HG02943 (cell line): ENCODE results near the gene RPS14.
A peak's percentile ranks its signal among the peaks of the same experiment; 100 is the strongest.
"Not testable (repeated sequence)": the region's sequence is repeated elsewhere in the genome, so short reads cannot be mapped to it uniquely, and the experiment has no call there.

ENCODE experiments used
- ATAC-seq: cut with Tn5 transposase; IDR thresholded peaks from one replicate; pipeline ENCODE4 v1.9.1; 2021; ENCODE audit warnings: mild to moderate bottlenecking, low read depth, moderate library complexity; ENCODE audit not compliant: unreplicated experiment

The RPS14 gene

DNA sequence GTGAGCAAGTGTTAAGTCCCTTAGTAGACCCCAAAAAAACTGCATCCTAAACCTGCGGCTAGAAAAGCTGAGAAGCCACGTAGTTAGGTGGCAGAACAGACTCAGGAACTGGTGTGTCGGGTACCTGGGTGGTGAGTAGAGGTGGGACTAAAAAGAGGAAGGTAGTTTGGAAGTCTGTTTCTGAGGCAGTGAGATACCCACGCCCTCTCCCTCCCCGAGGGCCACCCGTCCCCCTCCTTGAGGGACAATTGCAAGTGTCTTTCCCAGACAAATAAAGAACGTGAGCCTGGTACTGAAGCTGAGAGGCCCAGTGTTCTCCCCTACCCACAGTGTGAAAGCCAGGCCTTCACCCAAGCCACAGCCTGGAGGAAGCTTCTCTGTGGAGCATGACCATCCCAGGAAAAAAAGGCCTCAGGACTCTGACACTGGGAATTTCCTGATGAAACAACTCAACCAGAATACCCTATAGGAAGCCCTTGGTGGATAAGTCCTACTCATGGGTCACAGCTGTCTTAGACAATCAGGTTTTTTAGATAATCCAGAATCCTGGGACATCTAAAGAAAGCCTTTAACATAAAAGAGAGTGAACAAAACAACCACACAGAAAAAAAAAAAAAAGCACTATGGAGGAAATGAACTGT is 29.8 kb downstream of the RPS14 start:
- no peak for ATAC-seq

DNA sequence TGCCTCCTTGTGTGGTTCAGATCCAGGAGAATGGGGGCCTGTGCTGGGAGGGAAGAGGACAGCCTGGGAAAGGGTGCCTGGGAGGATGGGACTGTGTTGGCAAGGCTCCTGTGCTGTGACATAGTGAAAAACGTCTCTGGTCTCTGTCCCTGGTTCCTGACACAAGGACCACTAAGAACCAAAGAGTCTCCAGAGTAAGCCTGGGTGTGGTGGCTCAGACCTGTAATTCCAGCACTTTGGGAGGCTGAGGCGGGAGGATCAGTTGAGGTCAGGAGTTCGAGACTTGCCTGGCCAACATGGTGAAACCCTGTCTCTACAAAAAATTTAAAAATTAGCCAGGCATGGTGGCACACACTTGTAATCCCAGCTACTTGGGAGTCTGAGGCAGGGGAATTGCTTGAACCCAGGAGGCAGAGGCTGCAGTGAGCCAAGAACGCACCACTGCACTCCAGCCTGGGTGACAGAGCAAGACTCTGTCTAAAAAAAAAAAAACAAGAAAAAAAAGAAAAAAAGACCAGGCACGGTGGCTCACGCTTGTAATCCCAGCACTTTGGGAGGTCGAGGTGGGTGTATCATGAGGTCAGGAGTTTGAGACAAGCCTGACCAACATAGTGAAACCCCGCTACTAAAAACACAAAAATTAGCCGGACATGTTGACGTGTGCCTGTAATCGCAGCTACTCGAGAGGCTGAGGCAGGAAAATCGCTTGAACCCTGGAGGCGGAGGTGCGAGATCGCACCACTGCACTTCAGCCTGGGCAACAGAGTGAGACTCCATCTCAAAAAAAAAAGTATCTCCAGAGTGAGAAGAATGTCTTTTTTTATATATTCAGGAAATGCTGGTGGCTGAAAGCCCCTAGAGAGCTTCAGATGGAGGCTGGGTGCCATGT is 35.4 kb downstream of the RPS14 start:
- ATAC-seq, result not testable (repeated sequence)

DNA sequence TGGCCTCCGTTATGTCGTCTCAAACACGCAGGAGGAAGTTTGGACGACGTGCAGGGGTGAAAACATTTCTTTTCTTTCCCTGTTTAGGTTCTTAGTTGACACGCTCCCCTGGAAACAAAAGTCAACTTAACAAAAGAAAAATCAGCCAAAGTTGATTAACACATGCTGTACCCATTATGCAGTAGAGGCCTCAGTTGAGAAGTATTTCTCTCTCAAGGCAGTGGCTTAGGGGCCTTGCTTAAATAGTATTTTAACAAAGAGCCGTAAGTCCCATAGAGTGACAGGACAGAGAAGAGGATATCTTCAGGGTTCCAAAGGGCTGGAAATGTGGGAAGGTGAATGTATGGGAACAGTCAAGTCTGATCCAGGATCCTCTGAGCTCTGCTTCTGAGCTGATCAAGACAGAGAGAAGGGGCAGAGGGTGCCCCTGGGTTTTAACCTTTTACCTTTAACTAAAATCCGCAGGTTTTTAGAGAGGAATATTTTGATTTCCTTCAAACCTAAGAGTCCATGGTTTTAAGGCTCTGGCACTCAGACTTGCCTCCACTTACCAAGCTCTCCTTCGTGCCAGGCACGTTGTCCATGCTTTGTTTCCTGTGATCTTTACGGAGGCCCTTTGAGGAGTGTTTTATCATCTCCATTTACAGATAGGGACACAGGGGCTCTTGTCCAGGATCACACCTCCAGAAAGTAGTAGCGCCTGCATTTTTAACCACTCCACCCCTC is 36.2 kb downstream of the RPS14 start:
- peak; percentile 3 for ATAC-seq

DNA sequence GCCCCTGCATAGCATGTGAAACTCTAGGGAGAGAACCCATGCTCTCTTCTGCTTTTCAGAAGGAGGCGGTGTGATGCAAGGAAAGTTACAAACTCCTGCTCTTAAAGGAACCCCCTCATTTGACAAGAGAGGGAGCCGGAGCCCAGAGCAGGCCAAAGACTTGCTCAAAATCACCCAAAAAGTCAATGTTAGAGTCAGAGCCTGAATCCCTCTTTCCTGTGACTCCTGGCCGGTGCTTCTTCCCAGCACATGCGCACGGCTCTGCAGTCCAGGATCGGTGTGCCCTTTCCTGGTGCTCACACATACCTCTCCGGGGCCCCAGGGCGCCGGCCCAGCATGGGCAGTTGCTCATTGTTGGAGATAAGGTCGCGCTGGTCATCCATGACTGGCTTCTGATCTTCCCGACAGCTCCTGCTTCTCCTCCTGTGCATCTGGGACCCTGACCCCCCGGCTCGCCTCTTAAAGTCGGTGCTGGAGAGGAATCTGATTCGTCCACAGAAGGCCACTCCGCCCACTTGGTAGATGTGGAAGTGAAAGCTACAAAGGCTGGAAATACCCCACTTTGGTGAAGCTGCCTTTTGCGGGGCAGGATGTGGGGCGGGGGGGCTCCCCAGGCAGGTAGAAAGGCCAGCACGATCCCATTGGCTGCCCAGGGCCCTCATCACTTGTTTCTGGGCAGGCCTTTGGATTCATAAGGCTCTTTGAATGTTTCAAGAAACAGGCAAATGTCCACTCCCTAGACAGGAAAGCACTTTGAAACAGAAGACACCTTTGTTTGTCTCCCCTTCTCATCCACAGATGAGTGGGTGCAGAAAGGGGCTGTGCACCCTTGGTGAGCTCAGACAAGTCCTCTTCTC is 37.0 kb downstream of the RPS14 start, which contains the start of gene CD74:
Gene CD74, minus strand, starts transcription at position 592 of the 857 bp plus-strand sequence. Its CDS starts 161 bp downstream, at position 431.
- peak; percentile 74 for ATAC-seq

DNA sequence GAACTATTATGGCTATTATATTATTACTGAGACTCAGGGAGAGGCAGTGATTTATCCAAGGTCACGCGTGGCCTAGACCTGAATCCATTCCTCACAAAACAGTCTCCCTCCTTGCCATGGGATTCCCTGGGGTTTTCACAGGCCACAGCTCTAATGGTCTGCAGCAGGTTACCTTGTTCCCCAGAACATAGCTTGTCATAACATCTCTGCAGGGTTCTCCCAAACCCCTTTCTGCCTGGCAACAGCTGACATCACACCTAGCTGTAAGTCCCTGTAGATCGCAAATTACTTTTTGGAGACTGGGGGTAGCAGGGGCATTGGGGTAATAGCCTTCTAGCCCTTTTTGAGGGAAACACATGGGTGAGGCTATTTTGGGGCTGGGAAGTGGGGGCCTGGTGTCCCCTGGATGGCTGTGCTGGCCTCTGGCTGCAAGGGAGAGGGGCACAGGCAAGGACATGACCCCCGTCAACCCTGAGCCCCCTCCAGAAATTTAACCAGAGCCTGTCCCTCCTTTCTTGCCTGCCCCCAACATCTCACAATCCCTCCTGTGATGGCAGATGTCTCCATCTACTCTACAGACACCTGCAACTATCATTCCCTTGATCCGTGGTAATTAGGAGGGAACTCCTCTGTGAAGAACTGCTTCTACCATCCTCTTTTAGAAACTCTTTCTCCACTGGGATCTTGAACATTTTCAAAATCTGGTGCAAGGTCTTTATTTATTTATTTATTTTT is 38.1 kb downstream of the RPS14 start:
- no peak for ATAC-seq

DNA sequence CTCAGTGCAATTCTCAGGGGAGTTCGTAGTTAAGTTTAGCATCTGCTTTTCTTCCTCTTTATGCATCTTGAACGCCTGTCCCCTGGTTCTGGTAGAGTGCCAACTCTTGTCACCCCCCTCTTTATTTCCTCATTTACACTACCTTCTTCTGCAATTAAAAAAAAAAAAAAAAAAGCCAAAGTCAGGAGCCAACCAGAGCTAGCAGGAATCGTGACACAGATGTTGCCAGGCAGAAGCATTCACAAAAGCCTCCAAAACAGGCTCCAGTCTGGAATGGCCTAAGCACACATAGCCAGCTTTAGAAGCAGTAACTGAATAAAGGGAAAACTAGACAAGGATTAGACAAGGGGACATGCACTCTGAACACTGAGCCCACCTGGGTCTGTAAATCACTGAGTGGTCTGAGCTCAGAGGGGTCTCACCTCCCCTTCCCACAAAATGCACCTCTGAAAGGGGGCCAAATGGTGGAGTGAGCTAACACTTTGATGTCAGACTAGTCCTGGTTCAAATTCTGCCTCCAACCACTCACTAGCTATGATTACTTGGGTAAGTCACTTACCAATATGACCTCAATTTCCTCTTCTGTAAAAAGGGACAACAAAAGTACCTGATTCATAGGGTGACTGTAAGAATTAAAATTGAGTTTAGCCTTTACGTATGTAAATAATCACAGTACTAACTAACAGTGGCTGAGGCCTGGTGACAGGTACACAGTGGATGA is 38.9 kb downstream of the RPS14 start:
- ATAC-seq, result no peak

DNA sequence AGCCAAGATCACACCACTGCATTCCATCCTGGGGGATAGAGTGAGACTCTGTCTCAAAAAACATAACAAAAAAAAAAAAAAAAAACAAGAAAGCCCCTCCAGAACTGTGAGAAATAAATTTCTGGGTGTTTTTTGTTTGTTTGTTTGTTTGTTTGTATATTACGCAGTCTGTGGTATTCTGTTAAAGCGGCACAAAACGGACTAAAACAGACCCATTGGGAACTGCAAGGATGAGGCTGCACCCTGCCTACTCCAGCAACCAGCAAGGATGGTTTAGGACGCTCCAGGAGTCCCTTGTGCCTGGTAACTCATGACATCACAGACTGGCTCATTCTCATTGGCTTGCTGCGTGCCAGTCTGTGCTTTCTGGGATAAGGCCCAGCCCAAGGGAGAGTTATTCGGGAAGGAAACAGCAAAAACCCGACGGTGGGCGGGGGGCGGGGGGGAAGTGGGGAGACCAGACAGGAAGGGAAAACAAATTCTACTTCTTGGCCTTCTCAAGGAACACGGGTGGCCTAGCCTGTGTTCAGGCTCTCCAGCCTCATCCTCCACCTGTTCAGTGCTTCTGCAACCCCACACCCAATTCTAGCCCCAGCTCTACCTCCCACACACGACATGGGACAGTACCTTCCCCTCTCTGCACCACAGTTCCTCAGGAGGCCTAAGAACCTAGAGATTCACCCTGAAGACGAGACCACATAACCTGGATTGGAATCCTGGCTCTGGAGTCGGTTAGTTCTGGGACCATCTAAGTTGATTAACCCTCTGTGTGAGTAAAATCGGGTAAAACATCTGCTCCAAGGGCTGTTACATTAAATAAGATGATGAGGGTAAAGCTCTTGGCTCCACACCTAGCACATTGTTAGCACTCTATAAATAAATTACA is 39.7 kb downstream of the RPS14 start:
- no peak for ATAC-seq

DNA sequence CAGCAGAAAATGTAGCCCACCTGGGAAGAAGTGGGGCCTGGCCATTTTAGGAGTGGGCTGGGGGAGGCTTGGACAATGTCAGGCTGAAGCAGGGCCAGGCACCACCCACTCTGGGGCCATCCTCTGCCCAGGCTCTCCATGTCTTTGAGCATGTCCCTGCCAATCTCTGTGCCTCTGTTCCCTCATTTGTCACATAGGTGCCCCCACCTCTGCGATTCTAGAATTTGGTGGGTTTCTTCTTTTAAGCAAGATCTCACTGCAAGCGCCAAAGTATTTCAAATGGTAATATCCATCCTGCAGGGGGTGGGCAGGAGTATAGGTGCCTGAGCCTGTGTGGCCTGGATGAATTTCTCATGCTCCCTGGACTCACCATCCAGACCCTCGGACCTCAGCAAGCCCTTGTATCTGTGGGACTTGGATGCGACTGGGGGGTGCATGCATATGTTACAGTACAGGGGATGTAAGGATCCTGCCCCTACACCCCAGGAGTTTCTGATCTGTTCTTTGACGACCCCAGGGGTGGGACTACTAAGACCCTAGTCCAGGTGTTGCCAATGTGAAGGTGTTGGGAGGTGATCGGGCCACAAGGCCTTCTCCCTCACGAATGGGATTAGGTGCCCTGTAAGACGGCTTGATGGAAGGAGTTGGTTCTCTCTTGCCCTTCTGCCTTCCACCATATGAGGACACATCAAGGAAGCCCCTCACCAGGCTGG is 41.2 kb downstream of the RPS14 start:
- ATAC-seq, result no peak

DNA sequence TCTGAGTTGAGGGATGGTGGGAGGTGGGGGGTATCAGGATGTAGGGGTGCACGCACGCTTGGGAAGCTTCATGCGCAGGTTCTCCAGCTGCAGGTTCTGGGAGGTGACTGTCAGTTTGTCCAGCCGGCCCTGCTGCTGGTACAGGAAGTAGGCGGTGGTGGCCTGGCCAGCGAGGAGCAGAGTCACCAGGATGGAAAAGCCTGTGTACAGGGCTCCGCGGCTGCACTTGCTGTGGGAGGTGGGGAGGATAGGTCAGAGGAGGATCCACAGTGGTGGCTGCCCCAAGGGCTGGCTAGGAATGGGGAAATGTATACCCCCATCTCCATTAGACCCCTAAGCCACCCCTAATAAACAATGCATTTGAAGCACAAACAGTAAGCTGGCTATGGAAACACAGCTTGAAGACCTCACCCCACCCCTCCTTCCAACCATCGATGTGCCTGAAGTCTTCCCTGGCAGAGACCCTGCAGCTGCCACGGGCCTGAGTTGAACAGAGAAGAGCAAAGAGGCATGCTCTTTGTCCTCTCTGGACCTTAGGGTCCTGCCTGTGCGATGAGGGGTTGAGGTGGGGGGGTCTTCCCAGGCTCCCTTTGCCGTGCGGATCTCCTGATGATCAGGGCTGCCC is 42.3 kb downstream of the RPS14 start:
- ATAC-seq, result no peak

DNA sequence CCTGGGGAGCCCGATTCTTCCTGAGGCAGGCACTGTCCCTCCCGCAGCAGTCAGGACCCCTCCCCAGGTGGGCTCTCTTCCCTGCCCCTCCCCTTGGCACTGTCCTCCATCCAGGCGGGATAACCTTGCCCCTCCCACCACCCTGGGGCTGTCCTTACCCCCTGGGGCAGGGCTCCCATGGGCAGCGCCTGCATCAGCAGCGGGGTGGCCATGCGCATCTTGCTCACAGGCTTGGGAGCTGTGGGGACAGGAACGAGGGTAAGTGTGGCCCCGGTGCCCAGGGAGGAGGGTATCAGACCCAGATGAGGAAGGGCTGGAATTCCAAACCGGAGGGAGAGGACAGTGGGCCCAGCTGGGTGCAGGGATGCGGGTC is 42.8 kb downstream of the RPS14 start:
- ATAC-seq, result no peak

DNA sequence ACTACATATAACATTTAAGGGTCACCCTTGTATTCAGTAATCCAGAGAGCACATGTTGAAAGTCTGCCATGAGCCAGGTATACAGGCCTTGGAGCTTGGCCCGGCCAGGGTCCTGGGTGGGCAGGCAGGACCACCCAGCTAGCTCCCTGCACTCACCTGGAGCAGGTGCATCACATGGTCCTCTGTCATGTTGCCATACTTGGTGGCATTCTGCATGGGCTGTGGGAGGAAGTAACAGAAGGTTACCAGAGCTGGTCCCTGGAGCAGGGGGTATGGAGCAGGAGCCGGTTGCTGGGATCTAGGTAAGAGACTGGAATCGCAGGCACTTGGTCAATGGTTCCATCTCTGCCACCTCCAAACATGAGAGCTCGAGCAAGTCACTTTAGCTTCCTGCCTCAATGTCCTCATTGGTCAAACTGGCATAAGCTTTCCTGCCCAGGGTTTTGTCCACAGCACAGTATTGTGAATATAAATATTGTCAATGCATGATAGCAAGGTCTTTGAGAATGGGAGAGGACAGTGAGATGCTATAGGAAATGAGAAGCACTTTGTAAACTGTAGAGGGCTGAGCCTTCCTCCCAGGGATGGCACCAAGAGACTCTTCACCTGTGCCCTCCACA is 43.3 kb downstream of the RPS14 start:
- ATAC-seq, result no peak

DNA sequence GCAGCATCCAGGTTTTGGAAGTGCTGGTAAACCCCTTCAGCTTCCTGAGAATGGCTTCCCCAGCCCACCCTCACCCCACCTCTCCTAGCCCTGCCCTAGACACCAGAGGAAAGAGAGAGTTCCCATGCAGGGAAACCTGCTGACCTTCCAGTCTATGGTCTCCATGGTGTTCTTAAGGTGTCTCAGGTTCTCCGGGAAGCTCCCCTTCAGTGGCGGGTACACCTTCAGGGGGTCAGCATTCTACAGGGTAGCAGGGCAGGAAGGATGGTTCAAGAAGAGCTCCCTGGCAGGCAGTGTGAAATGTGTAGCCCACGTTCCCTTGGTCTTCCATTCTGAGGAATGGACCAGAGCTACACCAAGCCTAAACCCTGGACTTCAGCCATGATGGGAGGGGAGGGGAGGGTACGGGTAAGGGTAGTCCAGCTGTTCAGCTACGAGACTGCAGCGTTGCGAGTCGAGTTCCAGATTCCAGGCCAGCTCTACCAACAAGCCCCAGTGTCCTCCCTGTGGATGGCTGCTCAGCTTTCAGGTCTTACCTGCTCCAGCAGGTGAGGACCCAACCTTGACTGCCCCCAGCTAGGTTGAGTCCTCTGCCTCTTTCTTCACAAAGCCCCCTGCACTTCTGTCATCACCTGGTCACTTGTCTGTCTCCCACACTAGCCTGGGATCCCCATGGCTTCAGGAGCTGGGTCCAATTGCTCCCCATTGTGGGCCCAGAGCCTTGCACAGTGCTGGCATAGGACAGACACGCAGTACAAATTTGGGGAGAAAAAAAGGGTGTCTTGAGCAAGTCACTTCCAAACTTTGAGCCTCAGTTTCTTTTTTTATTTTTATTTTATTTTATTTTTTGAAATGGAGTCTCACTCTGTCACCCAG is 44.4 kb downstream of the RPS14 start:
- no peak for ATAC-seq

DNA sequence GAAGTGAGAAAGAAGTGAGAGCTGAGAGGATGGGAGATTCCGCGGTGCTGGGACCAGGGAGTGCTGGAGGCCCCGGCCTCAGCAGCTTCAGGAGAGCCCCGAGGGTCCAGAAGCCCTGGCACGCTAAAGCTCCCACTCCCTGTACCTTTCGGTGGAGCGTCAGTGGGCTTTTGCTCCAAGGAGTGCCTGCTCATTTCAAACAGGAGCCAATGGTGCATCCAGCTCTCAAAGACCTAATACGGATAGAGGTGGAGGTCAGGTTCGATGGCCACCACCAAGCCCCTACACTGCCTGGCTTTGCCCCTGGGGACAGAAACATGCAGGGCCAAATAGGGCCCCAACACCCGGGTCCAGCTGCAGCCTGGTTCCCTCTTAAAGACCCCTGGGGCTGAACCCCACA is 45.0 kb downstream of the RPS14 start:
- ATAC-seq, result no peak

DNA sequence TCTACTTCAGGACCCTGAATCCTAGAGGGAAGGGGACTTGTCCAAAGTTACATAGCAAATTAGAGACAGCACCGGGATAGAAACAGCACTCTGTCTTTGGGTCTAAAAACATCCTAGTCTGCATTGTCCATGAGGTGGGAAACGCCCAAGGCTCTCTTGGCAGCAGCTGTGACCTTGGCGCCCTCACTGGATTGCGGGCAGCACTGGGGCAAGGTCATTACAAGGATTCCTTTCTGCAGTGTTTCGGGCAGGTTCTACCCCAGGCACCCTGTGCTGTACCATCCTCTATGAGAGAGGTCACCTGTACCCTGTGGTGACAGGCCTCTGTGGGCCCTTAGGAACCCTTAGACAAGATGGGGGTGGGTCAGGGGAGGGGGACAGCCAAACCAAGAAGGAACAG is 45.4 kb downstream of the RPS14 start:
- ATAC-seq, result no peak

DNA sequence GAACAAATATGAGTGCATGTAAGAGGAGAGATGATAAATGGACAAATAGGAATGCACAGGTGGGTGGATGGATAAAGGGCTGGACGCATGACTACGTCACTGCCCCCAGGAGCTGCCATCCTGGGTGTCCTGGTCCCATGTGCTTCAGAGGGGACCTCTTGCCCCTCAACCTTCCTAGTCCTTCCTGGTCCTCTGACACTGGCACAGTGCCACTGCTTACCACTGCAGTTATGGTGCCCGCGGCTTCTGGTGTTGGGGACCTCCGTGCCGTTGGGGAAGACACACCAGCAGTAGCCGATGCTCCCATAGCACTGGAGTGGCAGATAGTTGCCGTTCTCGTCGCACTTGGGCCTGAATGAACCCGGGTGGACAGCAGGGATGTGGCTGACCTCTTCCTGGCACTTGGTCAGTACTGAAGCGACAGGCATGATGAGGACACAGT is 46.6 kb downstream of the RPS14 start:
- ATAC-seq, result no peak
